HG02938 (cell line): Measurements from ENCODE around the gene CFAP298.
"Not testable (repeated sequence)": the region's sequence is repeated elsewhere in the genome, so short reads cannot be mapped to it uniquely, and the experiment has no call there.

Experiments
- ATAC-seq: cut with Tn5 transposase; IDR thresholded peaks from one replicate; pipeline ENCODE4 v1.9.1; 2021; ENCODE audit warnings: mild to moderate bottlenecking, moderate library complexity; ENCODE audit not compliant: unreplicated experiment

The CFAP298 gene, protein sequence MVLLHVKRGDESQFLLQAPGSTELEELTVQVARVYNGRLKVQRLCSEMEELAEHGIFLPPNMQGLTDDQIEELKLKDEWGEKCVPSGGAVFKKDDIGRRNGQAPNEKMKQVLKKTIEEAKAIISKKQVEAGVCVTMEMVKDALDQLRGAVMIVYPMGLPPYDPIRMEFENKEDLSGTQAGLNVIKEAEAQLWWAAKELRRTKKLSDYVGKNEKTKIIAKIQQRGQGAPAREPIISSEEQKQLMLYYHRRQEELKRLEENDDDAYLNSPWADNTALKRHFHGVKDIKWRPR

GRCh38 chr21:32612075-32612998 lies at the start of gene CFAP298:
CFAP298 (minus strand) TSS chr21:32612377; CDS start chr21:32612243, 134 bp downstream.
- peak; percentile 97 for ATAC-seq

DNA sequence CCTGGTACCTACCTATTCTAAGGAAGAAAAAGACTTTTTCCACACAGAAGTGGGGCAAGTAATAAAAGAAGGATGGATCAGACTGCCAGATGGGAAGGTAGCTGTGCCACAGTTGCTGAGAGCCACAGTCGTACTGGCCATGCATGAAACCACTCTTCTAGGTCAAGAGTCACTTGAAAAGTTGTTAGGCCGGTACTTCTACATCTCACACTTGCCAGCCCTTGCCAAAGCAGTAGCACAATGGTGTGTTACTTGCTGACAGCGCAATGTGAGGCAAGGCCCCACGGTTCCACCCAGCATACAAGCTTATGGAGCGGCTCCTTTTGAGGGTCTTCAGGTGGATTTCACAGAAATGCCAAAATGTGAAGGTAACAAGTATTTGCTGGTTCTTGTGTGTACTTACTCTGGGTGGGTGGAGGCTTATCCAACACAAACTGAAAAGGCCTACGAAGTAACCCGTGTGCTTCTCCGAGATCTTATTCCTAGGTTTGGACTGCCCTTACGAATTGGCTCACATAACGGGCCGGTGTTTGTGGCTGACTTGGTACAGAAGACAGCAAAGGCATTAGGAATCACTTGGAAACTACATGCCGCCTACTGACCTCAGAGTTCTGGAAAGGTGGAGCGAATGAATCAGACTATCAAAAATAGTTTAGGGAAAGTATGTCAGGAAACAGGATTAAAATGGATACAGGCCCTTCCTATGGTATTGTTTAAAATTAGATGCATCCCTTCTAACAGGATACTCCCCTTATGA lies 49.0 kb upstream of the CFAP298 start:
- ATAC-seq: not testable (repeated sequence)

GRCh38 chr21:32658524-32658923 lies 46.3 kb upstream of the CFAP298 start:
- ATAC-seq: no peak

DNA sequence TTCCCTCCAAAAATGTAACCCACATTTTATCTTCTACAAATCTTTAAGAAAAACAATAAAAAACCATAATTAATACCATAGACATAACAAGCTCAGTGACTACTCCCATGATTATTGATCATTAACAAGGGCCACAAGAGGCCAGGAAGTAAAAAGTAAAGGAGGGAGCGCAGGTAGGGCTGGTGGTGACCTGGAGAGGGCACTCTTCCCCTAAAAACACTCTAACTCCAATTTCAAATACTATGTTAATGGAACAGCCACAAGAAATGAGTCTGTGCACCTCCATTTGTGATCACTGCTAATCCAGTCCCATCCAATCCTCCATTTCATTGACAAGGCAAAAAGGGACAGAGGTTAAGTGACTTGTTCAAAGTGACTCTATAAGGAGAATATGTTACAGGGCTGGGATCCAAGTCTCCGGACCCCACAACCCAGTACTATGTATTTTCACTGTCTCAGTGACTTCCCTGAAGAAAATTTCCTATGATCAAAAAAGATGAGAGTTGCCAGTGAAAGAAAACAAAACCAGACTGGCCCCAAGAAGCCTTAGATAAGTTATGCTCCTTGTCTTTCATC lies 41.2 kb upstream of the CFAP298 start:
- no peak for ATAC-seq

DNA sequence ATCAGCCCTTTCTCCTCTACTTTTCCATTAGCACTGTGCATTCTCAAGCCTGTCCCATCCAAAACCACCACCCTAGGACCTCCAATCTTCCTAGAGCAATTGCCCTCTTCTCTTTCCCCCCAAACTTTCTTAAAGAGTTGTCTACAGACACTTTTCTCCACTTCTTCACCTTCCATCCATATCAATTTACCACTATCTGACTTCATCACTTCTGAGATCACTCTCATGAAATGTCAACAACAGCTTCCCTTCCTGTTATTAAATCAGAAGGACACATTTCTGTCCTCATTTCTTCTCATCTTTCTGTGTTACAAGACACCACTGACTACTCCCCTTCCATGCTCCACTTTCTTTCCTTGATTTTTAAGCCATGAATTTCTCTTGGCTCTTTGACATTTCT lies 36.0 kb upstream of the CFAP298 start:
- no peak for ATAC-seq

DNA sequence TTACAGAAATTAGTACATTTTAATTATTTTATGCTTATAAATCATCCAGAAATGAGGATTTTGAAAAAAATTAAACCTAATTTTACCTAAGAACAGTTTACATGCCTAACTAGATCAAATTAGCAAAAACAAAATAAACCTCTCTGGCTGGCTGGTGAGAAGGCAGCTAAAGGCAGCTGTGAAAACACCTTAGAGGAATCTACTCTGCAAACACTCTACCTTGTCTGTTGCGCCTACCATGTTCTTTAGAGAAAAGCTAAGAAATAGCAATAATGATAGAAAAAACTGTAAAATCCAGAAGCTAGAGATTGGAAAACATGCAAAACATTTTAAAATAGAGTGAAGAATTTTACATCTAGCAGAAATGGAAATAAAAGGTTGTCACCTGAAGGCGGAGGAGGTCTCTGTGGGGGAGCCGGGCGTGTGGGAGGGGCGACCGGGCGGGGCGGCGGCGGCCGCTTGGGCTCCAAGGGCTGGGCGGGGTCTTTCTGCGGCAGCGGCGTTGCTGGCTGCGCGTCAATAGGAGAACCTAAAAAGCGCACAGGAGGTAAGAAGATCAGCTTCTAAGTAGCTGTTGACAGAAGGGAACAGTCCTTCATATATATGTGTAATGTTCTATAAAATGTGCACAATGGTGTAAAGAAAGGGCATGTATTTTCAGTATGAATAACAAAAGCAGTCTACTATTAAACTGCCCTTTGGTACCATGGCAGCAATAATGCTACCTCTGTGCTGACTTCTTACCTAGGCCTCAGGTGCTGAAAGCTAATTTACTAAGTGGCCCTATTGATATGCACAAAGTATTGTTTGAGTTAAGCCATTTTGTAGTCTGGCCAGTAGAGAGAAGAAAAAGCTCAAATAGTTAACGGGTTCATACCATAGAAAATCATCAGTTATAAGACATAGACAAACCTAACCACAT lies 33.3 kb upstream of the CFAP298 start:
- ATAC-seq: no peak

DNA sequence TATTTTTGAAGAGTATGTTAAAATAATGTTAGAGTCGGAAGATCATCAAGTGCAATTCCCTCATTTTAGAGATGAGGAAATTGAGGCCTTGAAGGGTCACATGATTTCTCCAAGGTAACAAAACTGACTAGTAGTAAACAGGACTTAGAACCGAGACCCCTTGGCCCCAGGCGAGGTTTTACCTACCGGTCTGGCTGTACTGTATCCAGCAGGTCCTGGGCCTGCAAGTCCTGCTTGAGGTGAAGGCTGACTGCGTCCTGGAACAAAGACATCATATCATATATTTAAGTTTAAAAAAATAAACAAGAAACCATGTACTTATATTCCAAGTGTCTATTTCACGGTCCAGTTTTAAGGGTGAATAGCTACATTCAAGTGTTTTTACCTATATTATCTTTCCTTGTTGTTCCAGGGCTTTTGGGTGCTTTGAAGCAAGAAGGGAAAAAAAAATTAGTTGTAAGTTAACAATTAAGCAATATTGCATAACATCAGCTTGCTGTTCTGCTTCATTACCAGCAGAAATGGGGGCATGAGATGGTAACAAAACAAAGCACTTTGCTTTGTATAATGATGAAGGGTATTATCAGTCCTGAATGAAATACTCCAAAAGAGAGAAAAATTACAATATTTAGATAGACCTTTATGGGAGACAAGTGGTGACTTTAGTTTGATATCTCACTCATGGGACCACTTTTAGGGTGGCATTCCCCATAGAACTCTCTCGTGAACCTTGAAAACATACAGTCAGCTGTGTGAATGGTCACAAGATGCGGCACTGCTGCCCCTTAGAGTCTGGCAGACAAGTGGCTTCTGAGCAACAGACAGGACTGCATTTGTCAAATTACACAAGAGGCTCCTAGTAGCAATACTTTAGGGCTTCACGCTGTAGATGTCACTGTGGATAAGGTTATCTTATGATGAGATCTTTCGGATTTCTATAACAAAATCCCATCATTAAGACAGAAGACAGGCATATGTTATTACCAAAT lies 29.8 kb upstream of the CFAP298 start:
- no peak for ATAC-seq

DNA sequence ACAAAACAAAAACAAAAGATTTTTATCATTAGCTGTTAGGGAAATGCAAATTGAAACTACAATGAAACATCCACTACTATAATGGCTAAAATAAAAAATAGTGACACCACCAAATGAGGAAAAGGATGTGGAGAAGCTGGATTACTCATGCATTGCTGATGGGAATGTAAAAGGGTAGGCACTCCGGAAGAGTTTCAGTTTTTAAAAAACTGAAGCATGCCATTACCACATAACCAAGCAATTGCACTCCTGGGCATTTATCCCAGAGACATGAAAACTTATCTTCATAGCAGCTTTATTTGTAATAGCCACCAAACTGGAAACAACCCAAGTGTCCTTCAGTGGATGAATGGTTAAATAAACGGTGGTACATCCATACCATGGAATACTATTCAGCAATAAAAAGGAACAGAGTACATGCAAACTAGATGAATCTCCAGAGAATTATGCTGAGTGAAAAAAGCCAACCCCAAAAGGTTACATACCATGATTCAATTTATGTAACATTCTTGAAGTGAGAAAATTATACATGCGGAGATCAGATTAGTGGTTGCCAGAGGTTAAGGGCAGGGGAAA lies 14.5 kb upstream of the CFAP298 start:
- ATAC-seq: no peak

- not testable (repeated sequence) for ATAC-seq
Observed at GRCh38 chr21:32618218-32618617, 6.0 kb upstream of the CFAP298 start.

GRCh38 chr21:32613436-32614043 lies 1.4 kb upstream of the CFAP298 start:
- no peak for ATAC-seq

- ATAC-seq: no peak
Observed at GRCh38 chr21:32612999-32613337, 791 bp upstream of the CFAP298 start.

DNA sequence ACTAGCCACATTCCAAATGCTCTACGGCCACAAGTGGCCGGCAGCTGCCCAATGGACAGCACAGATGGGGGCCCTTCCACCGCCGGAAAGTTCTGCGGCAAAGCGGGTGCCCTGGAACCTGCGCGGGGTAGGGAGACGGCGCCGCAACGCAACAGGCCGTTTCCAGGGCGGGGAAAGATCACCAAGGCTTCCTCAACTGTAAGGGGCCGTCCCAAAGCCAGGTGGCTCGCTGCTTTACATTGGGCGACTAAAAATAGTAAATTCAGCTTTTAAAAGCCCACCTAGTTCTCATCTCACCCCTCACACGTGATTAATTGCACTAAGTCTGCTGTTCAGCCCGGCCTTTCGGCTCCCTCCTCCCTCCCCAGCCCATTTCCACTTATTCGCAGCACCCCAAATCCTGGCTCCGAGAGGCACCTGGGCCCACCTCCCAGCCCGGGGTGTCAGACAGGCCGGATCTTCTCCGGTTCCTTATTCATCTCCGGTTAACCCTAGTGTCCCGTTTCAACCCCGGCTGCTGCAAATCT lies 643 bp downstream of the CFAP298 start:
- no peak for ATAC-seq

DNA sequence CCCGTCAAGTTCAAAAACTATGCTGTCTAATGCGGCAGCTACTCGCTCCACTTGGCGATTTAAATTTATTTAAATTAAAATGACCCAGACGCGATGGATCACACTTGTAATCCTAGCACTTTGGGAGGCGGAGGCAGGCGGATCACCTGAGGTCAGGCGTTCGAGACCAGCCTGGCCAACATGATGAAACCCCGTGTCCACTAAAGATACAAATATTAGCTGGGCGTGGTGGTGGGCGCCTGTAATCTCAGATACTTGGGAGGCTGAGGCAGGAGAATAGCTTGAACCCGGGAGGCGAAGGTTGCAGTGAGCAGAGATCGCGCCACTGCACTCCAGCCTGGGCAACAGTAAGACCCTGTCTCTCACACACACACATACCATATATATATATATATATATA lies 1.2 kb downstream of the CFAP298 start:
- not testable (repeated sequence) for ATAC-seq

GRCh38 chr21:32608851-32609250 lies 3.3 kb downstream of the CFAP298 start:
- no peak for ATAC-seq

DNA sequence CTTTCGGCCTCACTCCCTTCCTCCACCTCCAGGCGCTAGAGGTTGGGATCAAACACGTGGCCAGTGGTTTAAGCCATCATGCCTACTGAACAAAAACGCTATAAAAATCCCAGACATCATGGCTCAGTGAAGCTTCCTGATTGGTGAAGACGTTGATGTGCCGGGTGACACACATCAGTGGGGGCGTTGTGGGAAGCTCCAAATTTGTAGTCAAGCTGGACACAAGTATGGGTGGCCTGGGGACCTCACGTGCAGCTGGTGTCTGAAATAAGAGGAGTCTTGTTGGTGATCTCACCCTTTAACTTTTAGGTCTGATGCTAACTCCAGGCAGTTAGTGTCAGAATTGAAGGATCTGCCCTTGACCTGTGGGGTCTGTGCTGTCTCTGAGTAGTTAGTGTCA lies 6.7 kb downstream of the CFAP298 start:
- ATAC-seq: no peak

- no peak for ATAC-seq
Observed at GRCh38 chr21:32604464-32604863, 7.7 kb downstream of the CFAP298 start.

GRCh38 chr21:32603131-32603530 lies 9.0 kb downstream of the CFAP298 start:
- no peak for ATAC-seq

GRCh38 chr21:32602099-32602498 lies 10.1 kb downstream of the CFAP298 start:
- ATAC-seq: no peak
